ENCODE measurements around the gene ANO8. TPM values are rescaled to one million over a fixed set of nuclear protein-coding genes. Genes with fewer than 3 reads are reported as not detected.
"Not testable (repeated sequence)": the region's sequence is repeated elsewhere in the genome, so short reads cannot be mapped to it uniquely, and the experiment has no call there.

Gene ANO8
- total RNA-seq, 2 experiments from 2014 or later = 13.6 to 16.4 TPM

DNA sequence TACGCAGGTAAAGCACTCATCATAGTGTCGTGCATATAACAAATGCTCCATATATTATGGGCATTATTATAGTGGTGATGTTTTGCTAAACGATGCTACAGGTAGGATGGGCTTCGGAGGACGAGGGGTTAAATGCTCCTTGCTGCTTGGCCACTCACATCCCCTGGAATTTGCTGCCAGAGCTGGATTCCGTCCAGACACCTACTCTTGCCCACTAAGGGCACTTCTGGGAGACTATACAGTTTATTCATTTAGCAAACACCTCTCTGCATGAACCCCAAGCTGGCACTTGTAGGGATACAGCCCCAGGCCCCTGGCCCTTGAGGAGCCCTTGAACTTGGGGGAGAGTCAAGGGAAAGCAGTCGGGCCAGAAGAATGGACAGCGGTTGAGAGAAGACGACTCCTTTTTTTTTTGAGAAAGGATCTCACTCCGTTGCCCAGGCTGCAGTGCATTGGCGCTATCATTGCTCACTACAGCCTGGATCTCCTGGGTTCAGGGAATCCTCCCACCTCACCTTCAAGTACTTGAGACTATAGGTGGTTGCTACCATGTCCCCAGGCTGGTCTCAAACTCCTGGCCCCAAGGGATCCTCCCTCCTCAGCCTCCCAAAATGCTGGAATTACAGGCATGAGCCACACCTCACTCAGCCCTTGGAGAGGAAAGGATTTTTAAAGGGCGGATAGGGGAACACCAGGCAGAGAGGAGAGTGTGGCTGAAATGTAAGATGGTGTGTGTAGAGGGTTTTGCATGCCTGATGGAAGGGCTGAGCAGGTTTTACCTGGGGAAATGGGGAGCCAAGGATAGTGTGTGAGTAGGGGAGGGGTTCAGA is 30.1 kb downstream of the ANO8 start:
- POLR2A ChIA-PET = interaction anchor here (0.8 to 0.9 kb wide), 2 partner anchors 29 to 33 kb away, joined by 3 read pairs; partner anchors contain the start of gene GTPBP3

DNA sequence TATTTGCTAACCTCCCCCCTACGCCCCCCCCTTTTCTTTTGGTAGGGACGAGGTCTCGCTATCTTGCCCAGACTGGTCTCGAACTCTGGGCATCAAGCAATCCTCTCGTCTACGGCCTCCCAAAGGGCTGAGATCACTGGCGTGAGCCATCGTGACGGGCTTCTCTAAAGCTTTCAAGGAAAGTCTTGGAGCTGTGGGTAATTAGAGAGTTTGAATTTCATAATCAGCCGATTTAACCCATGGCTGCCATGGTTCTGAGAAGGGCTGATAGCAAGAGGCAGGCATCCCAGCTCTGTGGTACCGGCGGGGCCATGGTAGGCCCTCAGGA is 30.8 kb downstream of the ANO8 start:
- POLR2A ChIA-PET = interaction anchor here (1.2 kb wide), 1 partner anchor 11 kb away, joined by 3 read pairs; no protein-coding TSS in a partner anchor
- DNase-seq (no peak), ATAC-seq (no peak)
- peak overlapping the region; percentile 61 for H3K27ac Mint-ChIP-seq
- peaks cover 48% of the 10 kb centered on the region for H3K4me1 Mint-ChIP-seq (ENCODE audit: low read depth)
- CTCF ChIA-PET = interaction anchor here (1.0 to 2.4 kb wide), 5 partner anchors 9 to 82 kb away, joined by 3 to 11 read pairs (median 5); partner anchors contain the start of gene BABAM1
- H3K36me3 Mint-ChIP-seq (ENCODE audit: low read depth) = peaks cover 10% of the 10 kb centered on the region
- no peak overlapping the region for H3K4me3 Mint-ChIP-seq
- H3K27me3 Mint-ChIP-seq (ENCODE audit: low read depth) = no peaks in the 10 kb centered on the region
- no peaks in the 10 kb centered on the region for H3K9me3 Mint-ChIP-seq (ENCODE audit: insufficient read depth)

More for the DNA sequence above, 30.1 kb downstream of the ANO8 start:
- Mint-ChIP-seq H3K9me3 (ENCODE audit: insufficient read depth) (no peaks in the 10 kb centered on the region), H3K27me3 (ENCODE audit: low read depth) (no peaks in the 10 kb centered on the region), H3K27ac (peak overlapping the region; percentile 92), H3K4me1 (ENCODE audit: low read depth) (peaks cover 54% of the 10 kb centered on the region), H3K36me3 (ENCODE audit: low read depth) (peaks cover 9% of the 10 kb centered on the region), H3K4me3 (peak overlapping the region; percentile 90)
- CTCF ChIA-PET = interaction anchor here (0.7 to 2.9 kb wide), 19 partner anchors 8 to 214 kb away, joined by 3 to 23 read pairs (median 4); partner anchors contain the start of genes BABAM1, USE1 and USHBP1
- ATAC-seq (no peak), DNase-seq (no peak)

DNA sequence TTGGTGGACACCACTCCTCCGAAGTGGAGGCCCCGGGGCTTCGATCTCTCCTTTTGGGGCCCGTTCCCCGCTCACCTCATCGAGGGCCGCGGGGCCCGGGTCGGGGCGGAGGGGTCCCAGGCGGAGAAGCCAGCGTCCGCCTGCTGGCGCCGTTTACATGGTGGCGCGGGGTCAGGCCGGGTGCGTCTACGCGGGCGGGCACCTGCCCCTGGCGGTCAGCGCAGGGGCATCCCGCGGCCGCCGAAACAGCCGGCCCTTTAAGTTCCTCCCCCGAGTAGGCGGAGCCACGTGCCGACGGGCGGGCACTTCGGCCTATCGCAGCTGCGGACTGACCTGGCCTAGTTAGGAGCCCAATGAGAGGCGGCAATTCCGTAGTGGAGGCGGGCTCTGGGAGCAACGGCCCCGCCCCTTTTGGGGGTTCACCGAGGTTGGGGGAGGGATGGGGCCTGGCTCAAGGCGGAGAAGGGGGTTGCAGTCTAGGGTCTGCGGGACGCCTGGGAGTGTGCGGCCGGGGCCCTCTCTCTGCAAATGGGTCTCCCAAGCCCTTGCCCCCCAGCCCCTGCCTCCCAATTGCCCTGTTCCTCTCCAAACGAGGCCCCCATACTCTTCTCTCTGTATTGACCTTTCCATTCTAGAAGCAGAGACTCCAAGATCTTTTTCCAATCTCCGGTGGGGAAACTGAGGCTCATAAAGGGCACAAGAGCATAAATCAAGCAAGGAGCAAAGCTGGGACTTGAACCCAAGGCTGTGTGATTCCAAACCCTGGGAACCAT is 31.3 kb downstream of the ANO8 start, which contains the start of gene ABHD8:
ABHD8 (minus strand) TSS at position 259 of the 773 bp plus-strand sequence. CDS start 1,809 bp downstream, outside the sequence.
- H3K36me3 Mint-ChIP-seq (ENCODE audit: low read depth) = peaks cover 14% of the 10 kb centered on the region
- peak within 1 kb of the TSS; percentile 61 for H3K27ac Mint-ChIP-seq
- ChIA-PET CTCF (interaction anchor here (1.0 to 2.4 kb wide), 7 partner anchors 10 to 83 kb away, joined by 3 to 11 read pairs (median 5); partner anchors contain the start of gene BABAM1), POLR2A (interaction anchor here (1.2 kb wide), 1 partner anchor 10 kb away, joined by 3 read pairs; no protein-coding TSS in a partner anchor)
- H3K4me3 Mint-ChIP-seq = peak within 1 kb of the TSS; percentile 63
- H3K9me3 Mint-ChIP-seq (ENCODE audit: insufficient read depth) = no peaks in the 10 kb centered on the region
- no peaks in the 10 kb centered on the region for H3K27me3 Mint-ChIP-seq (ENCODE audit: low read depth)
- peaks cover 47% of the 10 kb centered on the region for H3K4me1 Mint-ChIP-seq (ENCODE audit: low read depth)
- peak; percentile 95 for DNase-seq
- peak; percentile 81 for ATAC-seq

DNA sequence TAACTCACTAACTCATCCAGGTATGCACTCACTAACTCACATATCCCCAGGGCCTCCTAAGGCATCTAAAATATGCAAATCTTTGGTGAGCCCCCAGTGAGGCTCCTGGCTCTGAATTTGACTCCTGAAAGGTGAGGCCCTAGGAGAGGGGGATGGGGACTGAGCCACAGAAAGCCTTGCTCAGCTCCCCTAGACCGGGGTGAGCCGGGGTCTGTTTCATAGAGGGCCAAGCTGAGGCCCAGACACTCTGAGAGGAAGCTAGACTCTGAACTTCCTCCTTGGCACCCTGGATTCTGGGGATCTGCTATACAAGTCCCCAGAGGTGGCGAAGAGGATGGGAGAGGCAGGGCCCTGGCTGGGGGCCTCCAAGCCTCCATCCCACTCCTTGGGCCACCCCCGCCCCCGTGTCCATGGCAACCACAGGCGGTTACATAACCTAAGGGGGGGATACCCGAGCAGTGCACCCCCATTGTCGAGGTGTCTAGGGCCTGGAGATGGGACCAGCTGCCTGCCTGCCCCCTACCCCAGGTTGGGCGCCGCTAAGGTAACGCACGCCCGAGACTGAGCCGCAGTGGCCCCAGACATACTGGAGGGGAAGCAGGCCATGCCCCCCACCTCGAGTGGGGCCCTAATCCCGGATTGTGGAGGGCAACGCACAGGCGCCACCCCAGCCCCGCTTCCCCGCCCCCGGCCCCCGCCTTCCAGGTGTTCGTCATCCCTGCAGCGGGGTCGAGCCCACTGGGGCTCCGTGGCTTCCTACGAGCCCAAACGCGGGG is 32.1 kb downstream of the ANO8 start:
- H3K4me3 Mint-ChIP-seq = peak overlapping the region; percentile 63
- DNase-seq (no peak), ATAC-seq (no peak)
- peaks cover 42% of the 10 kb centered on the region for H3K4me1 Mint-ChIP-seq (ENCODE audit: low read depth)
- H3K27ac Mint-ChIP-seq = no peak overlapping the region
- no peaks in the 10 kb centered on the region for H3K27me3 Mint-ChIP-seq (ENCODE audit: low read depth)
- no peaks in the 10 kb centered on the region for H3K9me3 Mint-ChIP-seq (ENCODE audit: insufficient read depth)
- peaks cover 13% of the 10 kb centered on the region for H3K36me3 Mint-ChIP-seq (ENCODE audit: low read depth)
- CTCF ChIA-PET = interaction anchor here (1.1 to 1.4 kb wide), 3 partner anchors 19 to 84 kb away, joined by 4 to 5 read pairs (median 5); partner anchors contain the start of gene BABAM1
- POLR2A ChIA-PET = interaction anchor here (0.8 to 1.2 kb wide), 3 partner anchors 10 to 86 kb away, joined by 3 read pairs; no protein-coding TSS in a partner anchor

GRCh38 chr19:17300992-17301619 is 33.5 kb downstream of the ANO8 start:
- Mint-ChIP-seq H3K27me3 (ENCODE audit: low read depth) (no peaks in the 10 kb centered on the region), H3K4me3 (no peak overlapping the region), H3K36me3 (ENCODE audit: low read depth) (peaks cover 11% of the 10 kb centered on the region), H3K27ac (no peak overlapping the region), H3K9me3 (ENCODE audit: insufficient read depth) (no peaks in the 10 kb centered on the region), H3K4me1 (ENCODE audit: low read depth) (peaks cover 29% of the 10 kb centered on the region)
- ChIA-PET CTCF (no interaction called here), POLR2A (no interaction called here)
- no peak for ATAC-seq
- no peak for DNase-seq

- Mint-ChIP-seq H3K27ac (no peak overlapping the region), H3K27me3 (ENCODE audit: low read depth) (no peaks in the 10 kb centered on the region), H3K9me3 (ENCODE audit: insufficient read depth) (no peaks in the 10 kb centered on the region), H3K36me3 (ENCODE audit: low read depth) (peaks cover 14% of the 10 kb centered on the region), H3K4me1 (ENCODE audit: low read depth) (peaks cover 12% of the 10 kb centered on the region), H3K4me3 (no peak overlapping the region)
- CTCF ChIA-PET = interaction anchor here (1.2 to 1.5 kb wide), 2 partner anchors 30 to 89 kb away, joined by 3 read pairs; no protein-coding TSS in a partner anchor
- POLR2A ChIA-PET = no interaction called here
- ATAC-seq = no peak
- DNase-seq = no peak
Measured at GRCh38 chr19:17296976-17297375, 37.7 kb downstream of the ANO8 start.

GRCh38 chr19:17296273-17296672 is 38.4 kb downstream of the ANO8 start:
- H3K9me3 Mint-ChIP-seq (ENCODE audit: insufficient read depth) = no peaks in the 10 kb centered on the region
- CTCF ChIA-PET = interaction anchor here (1.5 kb wide), 1 partner anchor 30 kb away, joined by 3 read pairs; no protein-coding TSS in a partner anchor
- ATAC-seq = no peak

DNA sequence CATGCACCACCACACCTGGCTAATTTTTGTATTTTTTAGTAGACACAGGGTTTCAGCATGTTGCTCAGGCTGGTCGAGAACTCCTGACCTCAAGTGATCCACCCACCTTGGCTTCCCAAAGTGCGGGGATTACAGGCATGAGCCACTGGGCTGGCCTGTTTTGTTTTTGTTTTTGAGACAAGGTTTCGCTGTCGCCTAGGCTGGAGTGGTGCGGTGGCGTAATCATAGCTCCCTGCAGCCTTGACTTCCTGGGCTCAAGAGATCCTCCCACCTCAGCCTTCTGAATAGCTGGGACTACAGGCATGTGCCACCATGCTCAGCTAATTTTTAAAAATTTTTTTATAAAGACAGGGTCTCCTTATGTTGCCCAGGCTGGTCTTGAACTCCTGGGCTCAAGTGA is 39.1 kb downstream of the ANO8 start:
- peaks cover 14% of the 10 kb centered on the region for H3K36me3 Mint-ChIP-seq (ENCODE audit: low read depth)
- POLR2A ChIA-PET = interaction anchor here (0.9 kb wide), 1 partner anchor 13 kb away, joined by 3 read pairs; no protein-coding TSS in a partner anchor
- H3K27ac Mint-ChIP-seq; DNase-seq; H3K9me3 Mint-ChIP-seq (ENCODE audit: insufficient read depth); ATAC-seq; H3K4me3 Mint-ChIP-seq; CTCF ChIA-PET; H3K27me3 Mint-ChIP-seq (ENCODE audit: low read depth): not testable (repeated sequence)
- peaks cover 15% of the 10 kb centered on the region for H3K4me1 Mint-ChIP-seq (ENCODE audit: low read depth)

More at GRCh38 chr19:17296273-17296672, 38.4 kb downstream of the ANO8 start:
- H3K4me3 Mint-ChIP-seq = no peak overlapping the region
- H3K27ac Mint-ChIP-seq = no peak overlapping the region
- DNase-seq = no peak
- peaks cover 14% of the 10 kb centered on the region for H3K36me3 Mint-ChIP-seq (ENCODE audit: low read depth)
- peaks cover 15% of the 10 kb centered on the region for H3K4me1 Mint-ChIP-seq (ENCODE audit: low read depth)
- POLR2A ChIA-PET = interaction anchor here (0.9 kb wide), 1 partner anchor 14 kb away, joined by 3 read pairs; no protein-coding TSS in a partner anchor
- no peaks in the 10 kb centered on the region for H3K27me3 Mint-ChIP-seq (ENCODE audit: low read depth)

- H3K27me3 Mint-ChIP-seq (ENCODE audit: low read depth) = peaks cover 4% of the 10 kb centered on the region
- CTCF ChIA-PET = interaction anchor here (0.7 to 5.4 kb wide), 3 partner anchors 12 to 91 kb away, joined by 3 to 33 read pairs (median 3); partner anchors contain the start of genes ANKLE1 and USE1
- ATAC-seq (no peak), DNase-seq (peak; percentile 49)
- peaks cover 15% of the 10 kb centered on the region for H3K4me1 Mint-ChIP-seq (ENCODE audit: low read depth)
- peaks cover 14% of the 10 kb centered on the region for H3K36me3 Mint-ChIP-seq (ENCODE audit: low read depth)
- no peak overlapping the region for H3K27ac Mint-ChIP-seq
- no peaks in the 10 kb centered on the region for H3K9me3 Mint-ChIP-seq (ENCODE audit: insufficient read depth)
- no peak overlapping the region for H3K4me3 Mint-ChIP-seq
- POLR2A ChIA-PET = interaction anchor here (0.6 kb wide), 1 partner anchor 53 kb away, joined by 3 read pairs; no protein-coding TSS in a partner anchor
Measured at GRCh38 chr19:17294051-17294891, 40.4 kb downstream of the ANO8 start.

DNA sequence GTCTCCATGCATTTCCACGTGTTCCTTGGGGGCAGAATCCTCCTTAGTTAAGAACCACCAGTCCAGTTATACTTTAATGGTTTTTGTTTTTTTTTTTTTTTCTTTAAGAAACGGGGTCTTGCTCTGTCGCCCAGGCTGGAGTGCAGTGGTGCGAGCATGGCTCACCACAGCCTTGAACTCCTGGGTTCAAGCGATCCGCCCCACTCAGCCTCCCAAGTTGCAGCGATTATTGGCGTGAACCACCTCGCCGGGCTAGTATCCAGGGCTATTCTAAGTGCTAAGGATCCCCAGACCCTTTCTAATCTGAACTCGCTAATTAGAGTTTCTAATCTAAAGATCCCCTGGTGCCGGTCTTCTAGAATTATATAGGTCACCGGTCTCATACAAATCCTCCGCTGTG is 41.0 kb downstream of the ANO8 start:
- ATAC-seq (no peak), DNase-seq (no peak)
- H3K4me1 Mint-ChIP-seq (ENCODE audit: low read depth) = peaks cover 15% of the 10 kb centered on the region
- ChIA-PET POLR2A (no interaction called here), CTCF (interaction anchor here (0.9 to 5.4 kb wide), 12 partner anchors 11 to 112 kb away, joined by 3 to 33 read pairs (median 3); partner anchors contain the start of genes ANKLE1, BST2, DDA1 and MRPL34)
- H3K27ac Mint-ChIP-seq = no peak overlapping the region
- H3K4me3 Mint-ChIP-seq = no peak overlapping the region
- no peaks in the 10 kb centered on the region for H3K9me3 Mint-ChIP-seq (ENCODE audit: insufficient read depth)
- peaks cover 4% of the 10 kb centered on the region for H3K27me3 Mint-ChIP-seq (ENCODE audit: low read depth)
- H3K36me3 Mint-ChIP-seq (ENCODE audit: low read depth) = peaks cover 11% of the 10 kb centered on the region
